COR-L47 (cell line): ENCODE measurements around the gene SSH2.
A peak's percentile ranks its signal among the peaks of the same experiment; 100 is the strongest.
"Not testable (repeated sequence)": the region's sequence is repeated elsewhere in the genome, so short reads cannot be mapped to it uniquely, and the experiment has no call there.

Experiments used
- DNase-seq: peaks from one replicate; lab custom pipeline; 2025; lab: John Stamatoyannopoulos, UW

Gene SSH2, protein sequence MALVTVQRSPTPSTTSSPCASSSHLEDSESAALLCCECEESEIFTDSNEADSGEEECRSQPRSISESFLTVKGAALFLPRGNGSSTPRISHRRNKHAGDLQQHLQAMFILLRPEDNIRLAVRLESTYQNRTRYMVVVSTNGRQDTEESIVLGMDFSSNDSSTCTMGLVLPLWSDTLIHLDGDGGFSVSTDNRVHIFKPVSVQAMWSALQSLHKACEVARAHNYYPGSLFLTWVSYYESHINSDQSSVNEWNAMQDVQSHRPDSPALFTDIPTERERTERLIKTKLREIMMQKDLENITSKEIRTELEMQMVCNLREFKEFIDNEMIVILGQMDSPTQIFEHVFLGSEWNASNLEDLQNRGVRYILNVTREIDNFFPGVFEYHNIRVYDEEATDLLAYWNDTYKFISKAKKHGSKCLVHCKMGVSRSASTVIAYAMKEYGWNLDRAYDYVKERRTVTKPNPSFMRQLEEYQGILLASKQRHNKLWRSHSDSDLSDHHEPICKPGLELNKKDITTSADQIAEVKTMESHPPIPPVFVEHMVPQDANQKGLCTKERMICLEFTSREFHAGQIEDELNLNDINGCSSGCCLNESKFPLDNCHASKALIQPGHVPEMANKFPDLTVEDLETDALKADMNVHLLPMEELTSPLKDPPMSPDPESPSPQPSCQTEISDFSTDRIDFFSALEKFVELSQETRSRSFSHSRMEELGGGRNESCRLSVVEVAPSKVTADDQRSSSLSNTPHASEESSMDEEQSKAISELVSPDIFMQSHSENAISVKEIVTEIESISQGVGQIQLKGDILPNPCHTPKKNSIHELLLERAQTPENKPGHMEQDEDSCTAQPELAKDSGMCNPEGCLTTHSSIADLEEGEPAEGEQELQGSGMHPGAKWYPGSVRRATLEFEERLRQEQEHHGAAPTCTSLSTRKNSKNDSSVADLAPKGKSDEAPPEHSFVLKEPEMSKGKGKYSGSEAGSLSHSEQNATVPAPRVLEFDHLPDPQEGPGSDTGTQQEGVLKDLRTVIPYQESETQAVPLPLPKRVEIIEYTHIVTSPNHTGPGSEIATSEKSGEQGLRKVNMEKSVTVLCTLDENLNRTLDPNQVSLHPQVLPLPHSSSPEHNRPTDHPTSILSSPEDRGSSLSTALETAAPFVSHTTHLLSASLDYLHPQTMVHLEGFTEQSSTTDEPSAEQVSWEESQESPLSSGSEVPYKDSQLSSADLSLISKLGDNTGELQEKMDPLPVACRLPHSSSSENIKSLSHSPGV (N-terminal part only)

GRCh38 chr17:29929533-29930408 lies at the start of gene SSH2:
TSS of gene SSH2 (minus strand) at chr17:29930228. CDS start at chr17:29930000, 228 bp downstream.
- peak; percentile 95 for DNase-seq

DNA sequence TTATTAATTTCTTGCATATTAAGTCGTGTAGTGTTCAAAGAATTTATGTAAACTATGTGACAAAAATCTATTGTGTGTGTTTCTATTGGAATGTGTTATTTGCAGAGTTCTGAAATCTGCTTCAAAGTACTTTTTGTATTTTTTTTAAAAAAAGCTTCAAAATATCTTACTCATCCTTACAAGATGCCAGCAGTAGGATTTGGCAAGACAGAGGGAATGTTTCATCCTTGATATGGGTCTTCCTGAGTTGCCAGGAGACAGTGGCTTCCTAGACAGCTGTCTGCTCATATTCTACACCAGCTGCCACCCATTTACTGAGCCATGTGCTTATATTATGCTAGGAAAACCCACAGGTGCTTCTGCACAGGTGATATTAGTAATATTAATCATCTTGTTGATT lies 47.8 kb upstream of the SSH2 start:
- no peak for DNase-seq

GRCh38 chr17:29973005-29973404 lies 43.0 kb upstream of the SSH2 start:
- DNase-seq = no peak

DNA sequence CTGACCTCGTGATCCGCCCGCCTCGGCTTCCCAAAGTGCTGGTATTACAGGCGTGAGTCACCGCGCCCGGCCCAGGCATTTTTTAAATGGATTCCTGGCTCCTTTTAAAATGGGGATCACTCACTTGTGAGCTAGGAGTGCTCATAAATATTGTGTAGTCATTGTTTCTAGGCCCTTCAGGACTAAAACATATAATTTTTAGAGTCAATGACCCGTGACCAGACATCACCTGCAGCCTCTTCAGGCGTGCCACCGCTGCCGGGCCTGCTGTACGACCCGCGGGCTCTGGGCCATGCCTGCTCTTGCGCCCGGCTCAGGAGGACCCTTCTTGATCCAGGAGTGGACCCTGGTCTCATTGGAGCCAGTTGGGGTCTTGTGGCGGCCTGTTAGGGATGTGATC lies 42.2 kb upstream of the SSH2 start:
- no peak for DNase-seq

- no peak for DNase-seq
Measured at GRCh38 chr17:29968271-29968670, 38.2 kb upstream of the SSH2 start.

DNA sequence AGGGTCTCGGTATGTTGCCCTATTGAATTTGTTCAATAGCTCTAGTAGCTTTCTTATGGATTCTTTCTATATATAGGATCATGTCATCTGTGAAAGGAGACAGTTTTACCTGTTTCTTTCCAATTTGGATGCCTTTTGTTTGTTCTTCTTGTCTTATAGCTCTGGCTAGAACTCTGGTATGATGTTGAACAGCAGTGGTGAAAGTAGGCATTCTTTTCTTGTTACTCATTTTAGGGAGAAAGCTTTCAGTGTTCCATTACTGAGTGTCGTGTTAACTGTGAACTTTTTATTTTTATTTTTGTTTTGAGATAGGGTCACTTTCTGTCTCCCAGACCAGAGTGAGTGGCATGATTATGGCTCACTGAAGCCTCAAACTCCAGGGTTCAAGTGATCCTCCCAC lies 32.6 kb upstream of the SSH2 start:
- DNase-seq = no peak

DNA sequence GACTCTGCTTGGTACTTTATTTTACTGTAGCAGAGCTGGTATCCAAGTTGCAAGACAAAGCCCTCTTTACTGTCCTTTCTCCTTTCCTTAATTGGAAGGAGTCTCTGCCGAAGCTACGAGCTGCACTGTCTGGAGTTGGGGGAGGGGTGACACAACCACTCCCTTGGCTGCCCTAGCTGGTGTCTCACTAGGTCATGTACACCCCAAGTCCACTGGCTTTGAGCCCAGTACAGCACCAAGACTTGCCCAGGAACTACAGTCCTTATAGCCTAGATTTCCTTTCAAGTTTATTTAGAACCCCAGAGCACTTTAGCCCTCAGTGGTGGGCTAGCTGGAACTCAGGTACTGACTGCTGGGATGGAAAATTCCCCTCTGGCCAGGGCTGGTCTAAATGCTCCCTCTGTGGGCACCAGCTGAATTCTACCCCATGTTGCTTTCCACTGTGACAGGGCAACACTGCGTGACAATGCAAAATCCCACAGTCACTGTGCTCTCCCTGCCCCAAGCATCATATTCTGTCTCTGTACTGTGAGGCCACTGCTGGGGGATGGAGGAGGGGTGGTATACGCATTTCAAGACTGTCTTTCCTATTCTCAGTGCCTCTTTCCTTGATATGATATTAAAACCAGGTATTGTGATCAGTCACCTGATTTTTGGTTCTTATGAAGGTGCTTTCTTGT lies 29.8 kb upstream of the SSH2 start:
- DNase-seq = no peak

GRCh38 chr17:29958947-29959657 lies 29.1 kb upstream of the SSH2 start:
- DNase-seq = no peak

- not testable (repeated sequence) for DNase-seq
Measured at GRCh38 chr17:29957488-29957887, 27.5 kb upstream of the SSH2 start.

GRCh38 chr17:29956225-29956624 lies 26.2 kb upstream of the SSH2 start:
- no peak for DNase-seq

DNA sequence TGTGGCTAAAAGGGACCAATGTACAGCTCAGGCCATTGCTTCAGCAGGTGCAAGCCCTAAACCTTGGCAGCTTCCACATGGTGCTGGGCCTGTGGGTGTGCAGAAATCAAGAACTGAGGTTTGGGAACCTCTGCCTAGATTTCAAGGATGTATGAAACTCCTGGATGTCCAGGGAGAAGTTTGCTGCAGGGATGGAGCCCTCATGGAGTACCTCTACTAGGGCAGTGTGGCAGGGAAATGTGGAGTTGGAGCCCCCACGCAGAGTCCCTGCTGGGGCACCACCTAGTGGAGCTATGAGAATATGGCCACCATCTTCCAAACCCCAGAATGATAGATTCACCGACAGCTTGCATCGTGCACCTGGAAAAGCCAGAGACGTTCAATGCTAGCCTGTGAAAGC lies 24.4 kb upstream of the SSH2 start:
- no peak for DNase-seq

DNA sequence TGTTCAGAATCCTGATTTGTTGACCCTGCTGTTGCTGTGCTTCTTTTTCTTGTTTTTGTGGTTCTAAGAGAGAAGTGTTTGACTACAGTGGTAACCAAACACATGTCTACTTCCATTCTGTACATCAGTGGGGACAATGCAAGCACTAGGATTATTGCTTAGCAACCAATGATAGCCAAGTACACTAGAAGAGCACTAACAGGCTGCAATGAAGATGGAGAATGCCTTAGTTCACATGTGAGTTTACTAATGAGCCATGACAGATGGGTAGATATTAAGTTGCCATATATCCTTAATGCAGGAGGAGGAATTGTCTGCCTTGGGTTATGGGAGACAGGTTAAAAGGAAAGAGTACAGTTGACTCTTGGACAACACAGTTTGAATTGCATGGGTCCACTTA lies 19.7 kb upstream of the SSH2 start:
- no peak for DNase-seq

DNA sequence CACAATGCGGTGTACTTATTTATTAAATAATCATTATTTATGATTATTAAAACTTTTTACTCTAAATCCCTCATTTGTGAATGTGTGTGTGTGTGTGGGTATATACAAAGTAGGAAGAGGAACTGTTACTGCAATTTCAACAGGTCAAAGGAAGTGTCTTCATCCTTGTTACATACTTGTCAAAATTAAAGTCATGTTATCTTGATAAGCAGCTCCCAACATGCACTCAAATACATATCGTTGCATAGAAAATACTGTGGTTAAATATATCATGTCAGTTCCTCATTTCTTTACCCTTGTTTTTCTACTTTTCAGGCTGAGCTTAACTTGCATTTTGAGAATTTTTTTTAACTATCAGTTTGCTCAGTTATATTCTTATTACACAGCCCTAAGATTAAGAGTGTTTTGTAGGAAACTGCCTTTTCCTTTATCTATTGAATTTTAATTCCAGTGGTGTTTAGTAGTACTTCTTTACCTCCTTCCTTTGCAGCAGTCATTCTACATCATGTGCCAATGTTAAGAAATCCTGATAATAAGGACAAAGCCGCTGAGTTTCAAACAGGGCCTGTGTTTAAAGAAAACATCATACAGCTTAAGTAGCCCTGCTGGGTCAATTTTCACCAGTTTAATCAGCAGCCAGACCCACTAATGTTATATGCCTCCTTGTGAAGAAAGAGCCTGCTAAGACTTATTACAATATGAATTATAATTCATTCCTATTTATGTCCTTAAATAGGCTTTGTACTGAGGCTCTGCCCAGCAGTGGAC lies 18.6 kb upstream of the SSH2 start:
- DNase-seq = no peak

GRCh38 chr17:29945281-29945680 lies 15.3 kb upstream of the SSH2 start:
- no peak for DNase-seq

DNA sequence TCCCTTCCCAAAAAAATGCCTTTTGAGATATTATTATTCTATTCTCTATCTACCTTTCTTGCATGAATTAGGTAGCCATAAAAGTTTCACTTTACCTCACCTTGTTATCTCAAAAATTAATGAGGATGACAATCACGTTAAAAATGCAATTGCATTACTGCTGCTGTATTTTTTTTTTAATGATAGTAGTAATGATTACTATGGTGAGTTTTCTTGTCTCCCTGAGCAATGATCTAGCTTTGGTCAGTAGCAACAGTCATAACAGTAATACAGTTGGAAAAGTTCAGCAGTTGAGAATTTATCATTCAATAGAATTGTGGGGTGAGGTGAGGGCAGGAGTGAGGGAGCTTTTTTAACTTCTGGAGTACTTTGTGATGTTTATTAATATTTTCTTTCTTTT lies 11.3 kb upstream of the SSH2 start, which contains the start of gene EFCAB5:
Gene EFCAB5, plus strand, starts transcription at position 301 of the 400 bp plus-strand sequence. CDS start 163 bp downstream, outside the sequence.
- no peak for DNase-seq

GRCh38 chr17:29936724-29937123 lies 6.7 kb upstream of the SSH2 start:
- no peak for DNase-seq

DNA sequence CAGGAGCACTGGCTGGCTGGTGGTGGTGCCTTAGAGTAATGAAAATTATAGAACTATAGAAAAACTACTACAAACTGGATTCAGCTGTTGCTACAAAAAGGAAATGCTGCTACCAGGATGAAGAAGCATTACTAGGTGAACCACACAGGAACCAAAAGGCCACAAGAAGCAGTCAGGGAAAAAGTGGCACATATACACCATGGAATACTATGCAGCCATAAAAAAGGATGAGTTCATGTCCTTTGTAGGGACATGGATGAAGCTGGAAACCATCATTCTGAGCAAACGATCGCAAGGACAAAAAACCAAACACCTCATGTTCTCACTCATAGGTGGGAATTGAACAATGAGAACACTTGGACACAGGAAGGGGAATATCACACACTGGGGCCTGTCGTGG lies 5.9 kb upstream of the SSH2 start:
- DNase-seq = not testable (repeated sequence)

DNA sequence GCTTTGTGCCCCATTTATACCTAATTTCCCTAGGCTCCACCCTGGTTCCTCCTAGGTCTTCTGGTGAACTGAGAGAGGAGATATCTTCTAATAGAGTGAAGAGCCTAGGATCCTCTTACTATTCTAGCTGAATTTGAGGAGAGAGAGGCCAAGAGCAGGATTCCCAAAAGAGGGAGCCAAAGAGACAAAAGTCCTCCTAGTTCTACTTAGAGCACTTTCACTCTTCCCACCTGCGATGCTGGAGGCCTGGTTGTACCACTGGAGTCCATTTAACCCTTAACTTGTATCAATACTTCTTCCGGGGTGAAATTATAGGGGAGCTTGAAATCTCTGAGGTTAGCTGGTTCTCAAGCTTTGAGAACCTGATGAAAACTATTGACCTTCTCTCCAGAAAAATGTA lies 3.4 kb upstream of the SSH2 start:
- peak; percentile 34 for DNase-seq
